GM12878 (cell line): ENCODE data around the gene SMC3. TPM values are rescaled to one million over a fixed set of nuclear protein-coding genes. Genes with fewer than 3 reads are reported as not detected.
A peak's percentile ranks its signal among the peaks of the same experiment; 100 is the strongest.

Experiments
- ATAC-seq: fragments of 200-7000 bp; cut with Tn5 transposase; 3 replicates; pipeline ENCODE4 v1.9.1; 2020; ENCODE audit warnings: mild to moderate bottlenecking, moderate library complexity
- BruUV-seq: library from RNA; stranded (reverse); fragments of 400-500 nt; replicated peaks from 2 replicates; lab custom pipeline; 2021; lab: Mats Ljungman, UMichigan
- CTCF ChIA-PET: fragments of 300-600 bp; sonication (Branson Sonifier 250); formaldehyde crosslinking; extraction: SDS; loops from one replicate; lab custom pipeline; 2021; ENCODE audit warnings: inconsistent platforms; lab: Yijun Ruan, JAX
- POLR2A ChIA-PET: fragments of 350-600 bp; formaldehyde crosslinking; extraction: SDS; loops from one replicate; lab custom pipeline; 2021; ENCODE audit warnings: inconsistent platforms; lab: Charles Lee
- RAD21 ChIA-PET: fragments of 300-600 bp; sonication (Branson Sonifier 250); formaldehyde crosslinking; loops from one replicate; lab custom pipeline; 2023; ENCODE audit warnings: antibody characterized with exemption; ENCODE audit not compliant: unreplicated experiment; lab: Charles Lee
- SMC1A ChIA-PET: fragments of 300-600 bp; sonication (Branson Sonifier 250); formaldehyde crosslinking; loops from one replicate; lab custom pipeline; 2023; ENCODE audit not compliant: unreplicated experiment, uncharacterized antibody; lab: Charles Lee
- DNase-seq: peaks from one replicate; pipeline ENCODE4 v3.0.0-alpha.2; 2011; ENCODE audit warnings: low read depth, low spot score
- FAIRE-seq: peaks from 3 replicates; lab custom pipeline; 2011; peaks lifted over from hg19 to GRCh38; lab: Jason Lieb, UNC
- H2AFZ ChIP-seq: 2 replicates; pipeline ENCODE4 v1.6.0; 2011; ENCODE audit warnings: low read depth, low read length, control low read depth; ENCODE audit not compliant: control insufficient read depth
- H3K27ac ChIP-seq: 2 replicates; pipeline ENCODE4 v1.5.1; 2011; ENCODE audit warnings: control low read depth; ENCODE audit not compliant: control insufficient read depth, insufficient read depth
- H3K27me3 ChIP-seq, 2 experiments: replicated peaks in 1 of 2; 2 replicates each; pipeline versions ENCODE4 v1.6.0 to v1.6.1; 2011; ENCODE audit warnings: low read length in 1 of 2; ENCODE audit not compliant: control insufficient read depth in 2 of 2, insufficient read depth in 2 of 2
- H3K36me3 ChIP-seq, 2 experiments: 2 replicates each; pipeline ENCODE4 v1.5.1; 2011; ENCODE audit warnings: low read length in 1 of 2; ENCODE audit not compliant: control insufficient read depth in 2 of 2, insufficient read depth in 2 of 2
- H3K4me1 ChIP-seq: 2 replicates; pipeline ENCODE4 v1.6.1; 2011; ENCODE audit warnings: mild to moderate bottlenecking, low read length, moderate library complexity, mixed read lengths; ENCODE audit not compliant: control insufficient read depth, insufficient read depth
- H3K4me2 ChIP-seq: 2 replicates; pipeline ENCODE4 v1.6.0; 2011; ENCODE audit warnings: control low read depth; ENCODE audit not compliant: control insufficient read depth, insufficient read depth
- H3K4me3 ChIP-seq: fragments of 200-600 bp; sonication (generic); 2 replicates; pipeline ENCODE4 v1.5.1; 2016
- H3K79me2 ChIP-seq: 2 replicates; pipeline ENCODE4 v1.6.0; 2011; ENCODE audit warnings: low read length; ENCODE audit not compliant: control insufficient read depth, insufficient read depth
- H3K9ac ChIP-seq: 2 replicates; pipeline ENCODE4 v1.8.0; 2011; ENCODE audit warnings: low read length, control low read depth, mixed read lengths; ENCODE audit not compliant: control insufficient read depth, insufficient read depth
- H3K9me3 ChIP-seq: replicated peaks from 3 replicates; pipeline ENCODE4 v1.5.1; 2011; ENCODE audit warnings: mild to moderate bottlenecking, low read length; ENCODE audit not compliant: control insufficient read depth, insufficient read depth
- H4K20me1 ChIP-seq: 2 replicates; pipeline ENCODE4 v1.6.0; 2011; ENCODE audit not compliant: control insufficient read depth, insufficient read depth
- BACH1 ChIP-seq: fragments of 450-650 bp; IDR thresholded peaks from 2 replicates; pipeline ENCODE4 v1.6.1; 2017; ENCODE audit warnings: mild to moderate bottlenecking, borderline replicate concordance
- BCLAF1 ChIP-seq: fragments of 450-650 bp; IDR thresholded peaks from 2 replicates; pipeline ENCODE4 v1.6.1; 2017; ENCODE audit warnings: antibody characterized with exemption, mild to moderate bottlenecking, moderate library complexity
- CBX3 ChIP-seq: fragments of 200-600 bp; sonication (generic); IDR thresholded peaks from 2 replicates; pipeline ENCODE4 v1.6.1; 2016; ENCODE audit warnings: low read depth, borderline replicate concordance
- EED ChIP-seq: sonication (generic); IDR thresholded peaks from 2 replicates; pipeline ENCODE4 v1.6.1; 2016; ENCODE audit warnings: antibody characterized with exemption, low read depth
- POLR2AphosphoS5 ChIP-seq: IDR thresholded peaks from 2 replicates; pipeline ENCODE4 v1.6.1; 2011; ENCODE audit warnings: mild to moderate bottlenecking, low read length, inconsistent platforms
- RAD51 ChIP-seq: fragments of 450-650 bp; IDR thresholded peaks from 2 replicates; pipeline ENCODE4 v1.6.1; 2016; ENCODE audit warnings: moderate library complexity, mild to moderate bottlenecking, inconsistent platforms
- RB1 ChIP-seq: fragments of 450-650 bp; formaldehyde crosslinking; IDR thresholded peaks from 2 replicates; pipeline ENCODE4 v1.6.1; 2017; ENCODE audit warnings: mild to moderate bottlenecking, borderline replicate concordance
- SUPT20H ChIP-seq: IDR thresholded peaks from 2 replicates; pipeline ENCODE4 v1.6.1; 2011; ENCODE audit warnings: low read depth, mild to moderate bottlenecking, low read length, moderate library complexity, borderline replicate concordance; ENCODE audit not compliant: control insufficient read depth
- ZNF24 ChIP-seq: fragments of 450-650 bp; IDR thresholded peaks from 2 replicates; pipeline ENCODE4 v1.6.1; 2017; ENCODE audit warnings: antibody characterized with exemption, mild to moderate bottlenecking
- WGBS: methylation state at CpG from one replicate; pipeline ENCODE4 v1.1.6; 2016; ENCODE audit warnings: low lambda C conversion rate; ENCODE audit not compliant: insufficient replicate concordance, insufficient coverage; ENCODE audit errors: missing lambda C conversion rate; 5-methylcytosine and 5-hydroxymethylcytosine counted together
- in situ Hi-C: fragments of 300-500 bp; cut with MboI; formaldehyde crosslinking; loops from 9 replicates; pipeline ENCODE4 v1.14.3; 2018; ENCODE audit warnings: mixed read lengths
- intact Hi-C: fragments of 100-400 bp; cut with micrococcal nuclease; formaldehyde crosslinking; loops from one replicate; pipeline ENCODE4 v1.14.2; 2022; ENCODE audit not compliant: unreplicated experiment
- polyA plus RNA-seq, 11 experiments: library from polyadenylated mRNA; depleted of rRNA in 4 of 11; unstranded in 6 of 11; stranded (reverse) in 5 of 11; fragments of >200 nt; fragmentation: Nextera tagmentation in 4 of 11; fragmentation: Illumina TruSeq in 1 of 11; extraction: Ambion mirVana in 4 of 11; extraction: Trizol in 1 of 11; gene quantifications; 1 replicate in 1 of 11; 2 replicates in 10 of 11; pipeline versions ENCODE4 v1.2.1 to v1.2.3, GENCODE V29; 2011 to 2016; ENCODE audit warnings: inconsistent platforms in 2 of 11, missing spikeins in 2 of 11, low read depth in 1 of 11
- total RNA-seq, 4 experiments: library from RNA; depleted of rRNA in 3 of 4; stranded (reverse); fragments of >200 nt in 3 of 4; fragmentation: Illumina TruSeq in 1 of 4; extraction: Trizol in 1 of 4; gene quantifications; 2 replicates each; pipeline versions ENCODE4 v1.2.1 to v1.2.3, GENCODE V29; 2013 to 2021

The SMC3 gene
- total and polyA plus RNA-seq, 10 of the 15 experiments (the other 5 are each of a cell fraction or from before 2014, with no cell fraction given) = 30.4 to 123 (median 48.3) TPM

- no peak for TF ChIP-seq SUPT20H
- TF ChIP-seq POLR2AphosphoS5 = peak; percentile 58; the same call in 1 of the 2 replicates
- TF ChIP-seq CBX3 = no peak
- TF ChIP-seq EED = no peak
Measured at GRCh38 chr10:110568055-110568735, 700 bp downstream of the SMC3 start (continued).

- Histone ChIP-seq H3K36me3 (no peaks in the 10 kb centered on the region), H4K20me1 (no peaks in the 10 kb centered on the region; the same call in 1 of the 2 replicates), H3K4me1 (peaks cover 9% of the 10 kb centered on the region), H3K9ac (peak overlapping the region; percentile 2), H3K79me2 (peaks cover 65% of the 10 kb centered on the region), H2AFZ (no peak overlapping the region), H3K4me3 (peak overlapping the region; percentile 70), H3K27me3 (no peaks in the 10 kb centered on the region), H3K27ac (no peak overlapping the region), H3K9me3 (no peaks in the 10 kb centered on the region), H3K4me2 (peak overlapping the region; percentile 76)
- DNase-seq (no peak), ATAC-seq (no peak), FAIRE-seq (no peak)
- in situ Hi-C loops (no loop called here), intact Hi-C loops (no loop called here)
- ChIA-PET CTCF (interaction anchor here (1.0 to 2.6 kb wide), 4 partner anchors 15 to 263 kb away, joined by 3 to 8 read pairs (median 4); no protein-coding TSS in a partner anchor), POLR2A (interaction anchor here (0.6 to 1.5 kb wide), 2 partner anchors 30 to 265 kb away, joined by 3 to 5 read pairs; partner anchors contain the start of gene SMNDC1), RAD21 (interaction anchor here (0.6 to 2.1 kb wide), 9 partner anchors 9 to 410 kb away, joined by 3 to 6 read pairs (median 3); partner anchors contain the start of gene SMNDC1), SMC1A (interaction anchor here (1.2 to 2.9 kb wide), 5 partner anchors 10 to 266 kb away, joined by 4 to 13 read pairs (median 7); no protein-coding TSS in a partner anchor)
- TSS peak; percentile 51 for BruUV-seq
- TF ChIP-seq BCLAF1 (no peak), BACH1 (no peak), RB1 (no peak), ZNF24 (no peak), RAD51 (no peak)
- 67% methylated on average over 3 of the region's 3 CpGs for WGBS
Measured at GRCh38 chr10:110569122-110569521, 1.6 kb downstream of the SMC3 start.
